H9 (cell line): ENCODE data around the gene ACO1. TPM values are rescaled to one million over a fixed set of nuclear protein-coding genes. Genes with fewer than 3 reads are reported as not detected.

Experiments
- DNase-seq: peaks from one replicate; pipeline ENCODE4 v3.0.0-alpha.2; 2017
- H2AFZ ChIP-seq: one replicate; pipeline ENCODE4 v1.6.1; 2013; ENCODE audit warnings: mild to moderate bottlenecking, low read length, control low read depth, moderate library complexity
- H2AK5ac ChIP-seq: 2 replicates; pipeline ENCODE4 v1.6.1; 2013; ENCODE audit warnings: low read length, control low read depth, mixed read lengths; ENCODE audit not compliant: insufficient read length
- H2BK120ac ChIP-seq: one replicate; pipeline ENCODE4 v1.6.1; 2013; ENCODE audit warnings: low read depth, mild to moderate bottlenecking, low read length, control low read depth, inconsistent platforms; ENCODE audit not compliant: poor library complexity, severe bottlenecking
- H2BK12ac ChIP-seq: 2 replicates; pipeline ENCODE4 v1.6.1; 2013; ENCODE audit warnings: low read length, control low read depth, mixed read lengths, low read depth; ENCODE audit not compliant: insufficient read length
- H2BK15ac ChIP-seq: 2 replicates; pipeline ENCODE4 v1.6.1; 2013; ENCODE audit warnings: low read depth, low read length, control low read depth
- H2BK20ac ChIP-seq: one replicate; pipeline ENCODE4 v1.6.1; 2013; ENCODE audit warnings: low read depth, mild to moderate bottlenecking, low read length, control low read depth, inconsistent platforms; ENCODE audit not compliant: poor library complexity, severe bottlenecking
- H2BK5ac ChIP-seq: 2 replicates; pipeline ENCODE4 v1.6.1; 2013; ENCODE audit warnings: low read length, control low read depth, mixed read lengths; ENCODE audit not compliant: insufficient read length
- H3K14ac ChIP-seq: 2 replicates; pipeline ENCODE4 v1.6.1; 2013; ENCODE audit warnings: low read length, control low read depth; ENCODE audit not compliant: insufficient read depth
- H3K18ac ChIP-seq: 2 replicates; pipeline ENCODE4 v1.6.1; 2013; ENCODE audit warnings: low read depth, mild to moderate bottlenecking, mixed read lengths, low read length, control low read depth; ENCODE audit not compliant: insufficient read length
- H3K23ac ChIP-seq: 2 replicates; pipeline ENCODE4 v1.6.1; 2013; ENCODE audit warnings: low read length, control low read depth, mixed read lengths, low read depth; ENCODE audit not compliant: insufficient read length
- H3K23me2 ChIP-seq: 2 replicates; pipeline ENCODE4 v1.6.1; 2013; ENCODE audit warnings: low read depth, mild to moderate bottlenecking, mixed read lengths, low read length, control low read depth; ENCODE audit not compliant: insufficient read length, poor library complexity, severe bottlenecking
- H3K27ac ChIP-seq: 2 replicates; pipeline ENCODE4 v1.5.1; 2013; ENCODE audit warnings: low read length, control low read depth, mixed read lengths, low read depth; ENCODE audit not compliant: insufficient read length
- H3K27me3 ChIP-seq: 2 replicates; pipeline ENCODE4 v1.6.1; 2013; ENCODE audit warnings: low read length, control low read depth, inconsistent platforms; ENCODE audit not compliant: insufficient read depth
- H3K4ac ChIP-seq: 2 replicates; pipeline ENCODE4 v1.6.1; 2013; ENCODE audit warnings: low read depth, mild to moderate bottlenecking, control low read depth, inconsistent platforms, low read length, moderate library complexity
- H3K4me1 ChIP-seq: 2 replicates; pipeline ENCODE4 v1.6.1; 2013; ENCODE audit warnings: low read length, control low read depth, inconsistent platforms; ENCODE audit not compliant: insufficient read depth
- H3K4me2 ChIP-seq: 2 replicates; pipeline ENCODE4 v1.6.1; 2013; ENCODE audit warnings: low read length, control low read depth, mixed read lengths; ENCODE audit not compliant: insufficient read length, insufficient read depth
- H3K56ac ChIP-seq: 2 replicates; pipeline ENCODE4 v1.6.1; 2013; ENCODE audit warnings: low read depth, mild to moderate bottlenecking, mixed read lengths, low read length, control low read depth; ENCODE audit not compliant: insufficient read length
- H3K79me1 ChIP-seq: 2 replicates; pipeline ENCODE4 v1.6.1; 2013; ENCODE audit warnings: low read depth, mild to moderate bottlenecking, moderate library complexity, low read length, control low read depth, inconsistent platforms; ENCODE audit not compliant: insufficient read depth, poor library complexity, severe bottlenecking
- H3K79me2 ChIP-seq: 2 replicates; pipeline ENCODE4 v1.6.1; 2013; ENCODE audit warnings: low read length, control low read depth, inconsistent platforms; ENCODE audit not compliant: insufficient read depth
- H3K9ac ChIP-seq: 2 replicates; pipeline ENCODE4 v1.6.1; 2013; ENCODE audit warnings: low read length, control low read depth, mixed read lengths; ENCODE audit not compliant: insufficient read length; ENCODE audit errors: extremely low read depth
- H3K9me3 ChIP-seq: one replicate; pipeline ENCODE4 v1.6.1; 2013; ENCODE audit warnings: low read depth, low read length, inconsistent platforms; ENCODE audit not compliant: control insufficient read depth
- H3T11ph ChIP-seq: one replicate; pipeline ENCODE4 v1.6.1; 2013; ENCODE audit warnings: mild to moderate bottlenecking, low read length, control low read depth, inconsistent platforms
- H4K20me1 ChIP-seq: one replicate; pipeline ENCODE4 v1.6.1; 2013; ENCODE audit not compliant: control insufficient read depth, insufficient read length, insufficient read depth
- H4K5ac ChIP-seq: 2 replicates; pipeline ENCODE4 v1.6.1; 2013; ENCODE audit warnings: low read depth, mild to moderate bottlenecking, mixed read lengths, low read length, control low read depth; ENCODE audit not compliant: insufficient read length
- H4K8ac ChIP-seq: replicated peaks from 2 replicates; pipeline ENCODE4 v1.6.1; 2013; ENCODE audit warnings: low read length, control low read depth, mixed read lengths, low read depth; ENCODE audit not compliant: insufficient read length
- H4K91ac ChIP-seq: 2 replicates; pipeline ENCODE4 v1.6.1; 2013; ENCODE audit warnings: low read depth, mild to moderate bottlenecking, moderate library complexity, mixed read lengths, low read length, control low read depth; ENCODE audit not compliant: insufficient read length
- H3K27ac Mint-ChIP-seq, 3 experiments: 2 replicates in 2 of 3; 3 replicates in 1 of 3; pipeline ENCODE4 v1.8.0; 2020 to 2021; ENCODE audit warnings: mixed read lengths in 3 of 3, mild to moderate bottlenecking in 1 of 3, moderate library complexity in 1 of 3
- H3K27me3 Mint-ChIP-seq: 2 replicates; pipeline ENCODE4 v1.8.0; 2021; ENCODE audit warnings: low read depth, mild to moderate bottlenecking, moderate library complexity, mixed read lengths
- H3K36me3 Mint-ChIP-seq, 3 experiments: 2 replicates in 2 of 3; 3 replicates in 1 of 3; pipeline ENCODE4 v1.8.0; 2020 to 2021; ENCODE audit warnings: low read depth in 3 of 3, mixed read lengths in 3 of 3; ENCODE audit not compliant: insufficient read depth in 1 of 3
- H3K4me1 Mint-ChIP-seq, 2 experiments: 2 replicates each; pipeline ENCODE4 v1.8.0; 2020; ENCODE audit warnings: mixed read lengths in 2 of 2
- H3K4me3 Mint-ChIP-seq, 2 experiments: 2 replicates in 1 of 2; 3 replicates in 1 of 2; pipeline ENCODE4 v1.8.0; 2020 to 2021; ENCODE audit warnings: mild to moderate bottlenecking in 2 of 2, mixed read lengths in 2 of 2, moderate library complexity in 1 of 2
- H3K9me3 Mint-ChIP-seq, 2 experiments: 2 replicates in 1 of 2; 3 replicates in 1 of 2; pipeline ENCODE4 v1.8.0; 2020; ENCODE audit warnings: mild to moderate bottlenecking in 2 of 2, mixed read lengths in 2 of 2, moderate library complexity in 1 of 2
- CTCF ChIP-seq: fragments of 200-600 bp; sonication (generic); conservative IDR thresholded peaks from 3 replicates; pipeline ENCODE4 v1.8.0; 2021; ENCODE audit warnings: antibody characterized with exemption, mild to moderate bottlenecking
- WGBS: extraction: QIAGEN DNeasy Blood & Tissue Kit; methylation state at CpG from one replicate; pipeline ENCODE4 v1.1.7; 2013; ENCODE audit warnings: missing lambda C conversion rate, low lambda C conversion rate, mixed read lengths; ENCODE audit not compliant: insufficient read length; ENCODE audit errors: extremely low coverage; 5-methylcytosine and 5-hydroxymethylcytosine counted together
- total RNA-seq: library from RNA; stranded (reverse); gene quantifications from 2 replicates; pipeline ENCODE4 v1.2.1, GENCODE V29; 2021

Gene ACO1
- total RNA-seq, 1 experiment from 2014 or later = 44.5 TPM

- H3K9ac ChIP-seq = peak overlapping the region; percentile 11
- H3K4me3 Mint-ChIP-seq = peak overlapping the region in 1 of 2 experiments; percentile 66; a peak in 3 of 5 replicates
- peaks cover 0 to 1% (median 0%) of the 10 kb centered on the region in 3 experiments; a peak in 2 of 7 replicates for H3K36me3 Mint-ChIP-seq
Measured at GRCh38 chr9:32385885-32386283, 1.4 kb downstream of the ACO1 start.

More at GRCh38 chr9:32385885-32386283, 1.4 kb downstream of the ACO1 start:
- Histone ChIP-seq H3K4me2 (no peak overlapping the region), H2BK12ac (no peak overlapping the region), H3K18ac (no peak overlapping the region), H3K4me1 (peaks cover 3% of the 10 kb centered on the region; the same call in 1 of the 2 replicates), H3K23me2 (peaks cover 12% of the 10 kb centered on the region), H3K27me3 (peaks cover 5% of the 10 kb centered on the region; the same call in 1 of the 2 replicates), H3T11ph (no peak overlapping the region), H2BK5ac (no peak overlapping the region), H2BK15ac (no peak overlapping the region), H3K79me1 (no peaks in the 10 kb centered on the region), H3K27ac (no peak overlapping the region), H3K9me3 (no peaks in the 10 kb centered on the region), H2BK20ac (no peak overlapping the region), H3K79me2 (peaks cover 7% of the 10 kb centered on the region; the same call in 1 of the 2 replicates), H2AFZ (no peak overlapping the region), H3K14ac (no peak overlapping the region), H2BK120ac (no peak overlapping the region), H3K4ac (no peak overlapping the region), H2AK5ac (no peak overlapping the region), H4K8ac (no peak overlapping the region), H4K91ac (no peak overlapping the region), H4K5ac (no peak overlapping the region), H3K23ac (no peak overlapping the region), H3K56ac (no peak overlapping the region), H4K20me1 (peaks cover 2% of the 10 kb centered on the region)
- peaks cover 26% of the 10 kb centered on the region for H3K27me3 Mint-ChIP-seq
- H3K4me1 Mint-ChIP-seq = peaks cover 22 to 31% of the 10 kb centered on the region in 2 experiments
- DNase-seq = no peak
- TF ChIP-seq CTCF = no peak
- no peaks in the 10 kb centered on the region for H3K9me3 Mint-ChIP-seq
- no peak overlapping the region for H3K27ac Mint-ChIP-seq
- WGBS = no CpG with 5 or more reads among the region's 3 CpGs
